ENCODE results near the gene GLIS1. TPM values are rescaled to one million over a fixed set of nuclear protein-coding genes. Genes with fewer than 3 reads are reported as not detected.

Gene GLIS1
- total and polyA plus RNA-seq, 2 donors: 0.42 to 2.0 TPM

DNA sequence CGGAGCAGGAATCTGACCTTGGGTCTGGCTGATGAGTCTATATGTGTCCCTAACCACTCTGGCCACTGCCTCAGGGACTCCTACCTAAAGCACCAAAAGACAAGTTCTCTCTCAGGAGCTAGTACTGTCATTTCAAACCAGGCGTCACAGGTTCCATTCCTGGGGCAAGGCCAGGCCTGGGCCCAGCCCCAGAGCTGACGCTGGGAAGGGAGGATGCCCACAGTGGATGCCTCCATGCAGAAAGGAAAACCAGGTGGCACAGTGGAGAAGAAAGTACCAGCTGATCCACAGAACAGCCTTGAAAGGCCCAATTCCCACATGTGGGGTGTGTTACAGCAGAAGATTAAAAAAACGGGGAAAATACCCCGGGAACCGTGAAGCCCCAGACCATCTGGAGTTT lies 202.4 kb downstream of the GLIS1 start:
- Histone ChIP-seq H3K36me3 (ENCODE audit: insufficient read depth) (no peaks in the 10 kb centered on the region), H3K27ac (ENCODE audit: low read depth) (no peak overlapping the region), H3K4me1 (ENCODE audit: insufficient read depth) (no peaks in the 10 kb centered on the region), H3K4me3 (ENCODE audit: low read depth, low read length) (no peak overlapping the region)
- WGBS: 84% methylated on average over 6 of the region's 6 CpGs
- DNase-seq (ENCODE audit: extremely low spot score): no peak

GRCh38 chr1:53535846-53536245 lies 203.1 kb downstream of the GLIS1 start:
- WGBS: 86% methylated on average over 7 of the region's 7 CpGs
- Histone ChIP-seq H3K27ac (ENCODE audit: low read depth) (no peak overlapping the region), H3K36me3 (ENCODE audit: insufficient read depth) (no peaks in the 10 kb centered on the region), H3K4me1 (ENCODE audit: insufficient read depth) (no peaks in the 10 kb centered on the region), H3K4me3 (ENCODE audit: low read depth, low read length) (no peak overlapping the region)
- no peak for DNase-seq (ENCODE audit: extremely low spot score)

- 95% methylated on average over 5 of the region's 5 CpGs for WGBS
Measured at GRCh38 chr1:53535226-53535625, 203.7 kb downstream of the GLIS1 start.

DNA sequence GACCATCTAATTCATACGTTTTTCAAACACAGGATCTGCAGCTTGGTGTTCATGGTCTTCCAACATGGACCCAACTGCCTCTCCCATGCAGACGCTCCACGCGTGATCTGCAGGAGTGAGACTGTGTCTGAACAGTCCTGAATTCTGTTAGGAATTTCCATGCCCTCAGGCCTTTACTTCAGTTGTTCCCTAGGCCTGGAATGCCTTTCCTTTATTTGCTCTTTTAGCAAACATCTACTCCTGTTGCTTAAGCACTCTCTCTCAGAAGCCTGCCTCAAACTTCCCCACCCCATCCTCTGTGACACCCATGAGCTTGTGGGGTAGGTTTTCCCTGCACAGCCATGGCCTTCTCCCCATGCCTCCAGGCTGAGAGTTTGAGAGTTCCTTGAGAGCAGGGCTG lies 206.1 kb downstream of the GLIS1 start:
- 87% methylated on average over 4 of the region's 4 CpGs for WGBS
- no peak for DNase-seq (ENCODE audit: extremely low spot score)
- Histone ChIP-seq H3K27ac (ENCODE audit: low read depth) (no peak overlapping the region), H3K4me1 (ENCODE audit: insufficient read depth) (no peaks in the 10 kb centered on the region), H3K4me3 (ENCODE audit: low read depth, low read length) (no peak overlapping the region), H3K36me3 (ENCODE audit: insufficient read depth) (no peaks in the 10 kb centered on the region)

More at GRCh38 chr1:53535226-53535625, 203.7 kb downstream of the GLIS1 start:
- Histone ChIP-seq H3K4me1 (ENCODE audit: insufficient read depth) (no peaks in the 10 kb centered on the region), H3K4me3 (ENCODE audit: low read depth, low read length) (no peak overlapping the region), H3K27ac (ENCODE audit: low read depth) (no peak overlapping the region), H3K36me3 (ENCODE audit: insufficient read depth) (no peaks in the 10 kb centered on the region)
- no peak for DNase-seq (ENCODE audit: extremely low spot score)

DNA sequence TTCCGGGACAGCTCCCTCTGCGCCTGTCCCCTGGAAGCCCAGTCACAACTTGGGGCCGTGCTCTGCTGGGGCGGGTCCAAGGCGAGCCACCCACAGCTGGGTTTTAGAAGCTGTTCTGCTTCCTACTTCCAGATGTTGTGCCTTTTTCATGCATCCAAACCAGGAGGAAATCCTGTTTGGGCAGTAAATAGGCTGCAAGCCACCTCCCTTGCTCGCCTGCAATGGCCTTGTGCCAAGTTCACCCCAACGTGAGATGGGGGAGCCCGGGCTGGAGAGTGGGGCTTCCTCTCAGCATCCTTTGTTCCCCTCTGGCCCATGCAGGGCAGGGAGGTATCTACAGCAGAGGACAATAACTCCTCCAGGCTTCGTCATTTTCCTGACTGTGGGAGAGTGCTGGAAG lies 206.6 kb downstream of the GLIS1 start:
- no peaks in the 10 kb centered on the region for H3K4me1 ChIP-seq (ENCODE audit: insufficient read depth)
- DNase-seq (ENCODE audit: extremely low spot score): no peak
- no peak overlapping the region for H3K4me3 ChIP-seq (ENCODE audit: low read depth, low read length)
- 75% methylated on average over 9 of the region's 9 CpGs for WGBS
- H3K36me3 ChIP-seq (ENCODE audit: insufficient read depth): no peaks in the 10 kb centered on the region
- H3K27ac ChIP-seq (ENCODE audit: low read depth): no peak overlapping the region

DNA sequence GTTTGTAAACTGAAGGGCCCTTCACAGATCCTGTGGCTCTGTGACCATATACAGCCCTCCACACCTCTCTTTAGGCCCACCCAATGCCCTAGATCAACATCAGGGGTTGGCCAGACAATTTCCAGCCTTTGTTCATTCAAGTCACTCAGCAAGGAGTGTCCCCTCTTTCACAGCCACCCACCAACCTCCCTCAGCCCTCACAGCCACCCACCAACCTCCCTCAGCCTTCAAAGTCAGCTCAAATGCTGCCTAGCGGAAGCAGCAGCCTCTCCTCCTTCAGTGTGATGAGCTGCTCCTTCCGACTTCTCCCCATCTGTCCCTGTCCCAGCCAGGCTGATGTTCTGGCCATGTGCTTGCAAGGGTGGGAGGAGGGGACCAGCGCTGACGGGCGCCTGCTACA lies 208.4 kb downstream of the GLIS1 start:
- no peaks in the 10 kb centered on the region for H3K36me3 ChIP-seq (ENCODE audit: insufficient read depth)
- 94% methylated on average over 5 of the region's 5 CpGs for WGBS
- H3K4me3 ChIP-seq (ENCODE audit: low read depth, low read length): no peak overlapping the region
- no peak overlapping the region for H3K27ac ChIP-seq (ENCODE audit: low read depth)
- DNase-seq (ENCODE audit: extremely low spot score): no peak
- no peaks in the 10 kb centered on the region for H3K4me1 ChIP-seq (ENCODE audit: insufficient read depth)

GRCh38 chr1:53529555-53529954 lies 209.4 kb downstream of the GLIS1 start:
- Histone ChIP-seq H3K4me3 (ENCODE audit: low read depth, low read length) (no peak overlapping the region), H3K27ac (ENCODE audit: low read depth) (no peak overlapping the region), H3K4me1 (ENCODE audit: insufficient read depth) (no peaks in the 10 kb centered on the region), H3K36me3 (ENCODE audit: insufficient read depth) (no peaks in the 10 kb centered on the region)
- no peak for DNase-seq (ENCODE audit: extremely low spot score)
- WGBS: 95% methylated on average over 14 of the region's 14 CpGs

GRCh38 chr1:53527368-53527767 lies 211.6 kb downstream of the GLIS1 start:
- Histone ChIP-seq H3K27ac (ENCODE audit: low read depth) (no peak overlapping the region), H3K4me1 (ENCODE audit: insufficient read depth) (no peaks in the 10 kb centered on the region), H3K4me3 (ENCODE audit: low read depth, low read length) (no peak overlapping the region), H3K36me3 (ENCODE audit: insufficient read depth) (no peaks in the 10 kb centered on the region)
- 94% methylated on average over 7 of the region's 7 CpGs for WGBS
- no peak for DNase-seq (ENCODE audit: extremely low spot score)

DNA sequence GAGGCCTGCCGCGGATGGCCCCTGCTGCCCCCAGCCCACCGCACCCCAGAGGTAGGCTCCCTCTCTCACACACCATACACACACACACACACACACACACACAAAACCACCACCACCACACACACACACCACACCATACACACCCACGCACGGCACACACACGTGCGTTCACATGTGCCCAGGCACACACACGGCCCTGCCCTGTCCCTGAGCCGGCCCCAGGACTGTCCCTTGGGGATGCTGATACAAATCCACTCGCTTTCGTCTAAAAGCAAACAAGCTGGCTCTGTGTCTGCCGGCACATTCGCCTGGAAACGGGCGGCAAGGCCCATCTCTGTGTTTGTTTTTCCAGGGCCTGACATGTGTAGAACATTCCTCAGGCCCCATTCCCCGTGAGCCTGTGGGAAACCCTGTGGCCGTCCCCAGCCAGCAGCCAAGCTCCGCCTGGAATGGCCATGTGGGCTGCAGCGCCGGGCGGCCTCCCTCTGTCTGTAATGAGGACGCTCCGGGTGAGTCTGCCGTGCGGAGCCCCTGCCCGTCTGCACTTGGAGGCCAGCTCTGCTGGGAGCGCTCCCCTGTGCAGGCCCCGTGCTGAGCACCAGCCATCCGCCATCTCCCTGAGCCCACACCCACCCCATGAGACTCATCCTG lies 212.4 kb downstream of the GLIS1 start:
- WGBS: 33% methylated on average over 29 of the region's 29 CpGs
- Histone ChIP-seq H3K4me1 (ENCODE audit: insufficient read depth) (no peaks in the 10 kb centered on the region), H3K27ac (ENCODE audit: low read depth) (no peak overlapping the region), H3K4me3 (ENCODE audit: low read depth, low read length) (no peak overlapping the region), H3K36me3 (ENCODE audit: insufficient read depth) (no peaks in the 10 kb centered on the region)
- peak; percentile 41 for DNase-seq (ENCODE audit: extremely low spot score)

DNA sequence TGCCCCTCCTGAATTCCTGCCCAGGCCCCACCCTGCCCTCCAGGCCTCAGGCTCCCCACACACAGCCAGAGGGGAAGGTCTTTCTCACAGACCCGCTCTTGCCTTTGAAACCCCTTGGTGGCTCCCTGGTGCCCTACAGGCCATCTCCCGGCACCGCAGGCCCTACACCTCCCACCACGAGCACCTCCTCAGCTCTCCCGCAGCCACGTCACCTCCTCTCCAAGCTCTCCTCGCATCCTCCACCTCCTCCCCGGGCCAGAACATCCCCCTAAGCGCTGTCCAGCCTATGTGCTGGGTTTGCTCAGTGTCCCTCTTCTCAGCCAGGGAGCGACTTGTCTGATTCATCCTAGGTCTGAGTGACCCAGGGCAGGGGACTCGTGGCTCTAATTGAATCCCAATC lies 213.4 kb downstream of the GLIS1 start:
- WGBS: 86% methylated on average over 11 of the region's 11 CpGs
- no peak for DNase-seq (ENCODE audit: extremely low spot score)
- Histone ChIP-seq H3K27ac (ENCODE audit: low read depth) (no peak overlapping the region), H3K4me1 (ENCODE audit: insufficient read depth) (no peaks in the 10 kb centered on the region), H3K36me3 (ENCODE audit: insufficient read depth) (no peaks in the 10 kb centered on the region), H3K4me3 (ENCODE audit: low read depth, low read length) (no peak overlapping the region)

DNA sequence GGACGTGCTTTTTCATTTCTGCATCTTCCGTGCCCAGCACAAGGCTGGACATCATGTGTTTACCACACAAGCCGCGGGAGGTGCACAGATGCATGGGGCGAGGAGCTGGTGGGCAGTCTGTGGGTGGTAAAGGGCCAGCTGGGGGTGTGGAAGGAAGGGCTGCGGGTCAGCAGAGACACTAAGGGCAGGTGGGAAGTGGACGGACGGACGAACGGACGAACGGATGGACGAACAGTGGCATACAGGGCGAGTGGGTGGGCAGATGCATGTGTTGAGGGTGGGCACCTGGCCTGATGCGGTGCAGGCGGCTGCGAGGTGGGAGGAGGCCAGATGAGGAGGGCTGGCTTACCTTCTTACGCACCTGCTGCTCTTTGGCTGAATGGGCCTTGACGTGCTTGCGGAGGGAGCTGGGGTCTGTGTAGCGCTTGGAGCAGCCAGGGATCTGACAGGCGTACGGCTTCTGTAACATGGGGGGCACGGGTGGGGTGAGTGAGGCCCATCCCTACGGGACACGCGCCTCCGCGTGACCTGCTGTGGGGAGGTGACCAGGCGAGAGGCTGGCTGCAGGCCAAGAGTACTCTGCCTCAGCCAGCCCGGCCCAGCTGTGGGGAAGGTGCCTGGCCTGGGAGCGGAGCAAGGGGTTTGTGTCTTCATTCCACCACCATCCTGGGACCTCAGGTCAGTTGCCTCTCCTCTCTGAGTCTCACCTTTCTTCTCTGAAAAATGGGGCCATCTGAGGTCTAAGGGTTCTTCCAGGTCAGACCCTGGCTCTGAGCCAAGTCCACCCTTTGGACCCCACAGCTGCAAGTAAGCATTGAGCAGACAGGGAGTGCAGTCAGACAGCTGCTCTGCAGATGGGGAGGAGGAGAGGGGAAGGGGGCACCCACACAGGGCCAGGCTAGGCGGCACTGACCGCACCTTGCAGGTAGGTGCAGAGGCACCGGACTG lies 214.3 kb downstream of the GLIS1 start:
- Histone ChIP-seq H3K4me3 (ENCODE audit: low read depth, low read length) (no peak overlapping the region), H3K27ac (ENCODE audit: low read depth) (no peak overlapping the region), H3K36me3 (ENCODE audit: insufficient read depth) (no peaks in the 10 kb centered on the region), H3K4me1 (ENCODE audit: insufficient read depth) (no peaks in the 10 kb centered on the region)
- WGBS: 70% methylated on average over 35 of the region's 35 CpGs
- DNase-seq (ENCODE audit: extremely low spot score): no peak

DNA sequence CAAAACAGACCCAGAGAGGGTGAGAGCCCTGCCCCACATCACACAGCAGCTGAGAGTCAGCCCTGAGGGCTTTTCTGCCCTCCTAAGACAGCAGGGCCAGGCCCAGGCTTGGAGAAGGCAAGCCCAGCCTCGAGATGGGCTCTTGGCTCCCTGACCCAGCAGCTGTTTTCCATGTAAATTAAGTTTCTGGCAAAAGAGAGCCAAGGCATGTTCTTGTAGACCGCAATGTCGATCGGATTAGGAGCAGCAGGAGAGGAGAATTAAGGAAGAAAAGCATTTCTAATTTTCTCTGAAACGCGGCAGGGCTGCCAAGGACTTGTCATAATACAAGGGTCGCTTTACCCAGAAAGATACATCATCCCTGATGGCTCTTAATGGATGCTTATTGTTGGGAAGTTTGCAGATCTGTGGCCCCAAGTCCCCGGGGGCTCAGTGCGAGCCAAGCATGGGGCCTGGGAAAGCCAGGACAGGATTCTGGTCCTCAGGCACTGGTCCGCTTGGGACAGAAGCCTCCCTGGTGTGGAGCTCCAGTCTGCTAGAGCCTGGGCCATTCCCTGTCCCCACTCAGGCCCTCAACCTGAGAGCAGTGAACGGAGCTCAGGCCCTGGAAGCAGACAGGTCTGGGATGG lies 216.9 kb downstream of the GLIS1 start:
- H3K27ac ChIP-seq (ENCODE audit: low read depth): no peak overlapping the region
- no peaks in the 10 kb centered on the region for H3K36me3 ChIP-seq (ENCODE audit: insufficient read depth)
- no peak for DNase-seq (ENCODE audit: extremely low spot score)
- 60% methylated on average over 11 of the region's 11 CpGs for WGBS
- no peak overlapping the region for H3K4me3 ChIP-seq (ENCODE audit: low read depth, low read length)
- H3K4me1 ChIP-seq (ENCODE audit: insufficient read depth): no peaks in the 10 kb centered on the region

- no peak for DNase-seq (ENCODE audit: extremely low spot score)
- no peak overlapping the region for H3K4me3 ChIP-seq (ENCODE audit: low read depth, low read length)
- H3K4me1 ChIP-seq (ENCODE audit: insufficient read depth): no peaks in the 10 kb centered on the region
- H3K36me3 ChIP-seq (ENCODE audit: insufficient read depth): no peaks in the 10 kb centered on the region
- no peak overlapping the region for H3K27ac ChIP-seq (ENCODE audit: low read depth)
- 96% methylated on average over 13 of the region's 13 CpGs for WGBS
Measured at GRCh38 chr1:53520481-53520880, 218.5 kb downstream of the GLIS1 start.

- WGBS: 54% methylated on average over 8 of the region's 8 CpGs
- Histone ChIP-seq H3K4me1 (ENCODE audit: insufficient read depth) (no peaks in the 10 kb centered on the region), H3K27ac (ENCODE audit: low read depth) (no peak overlapping the region), H3K36me3 (ENCODE audit: insufficient read depth) (no peaks in the 10 kb centered on the region), H3K4me3 (ENCODE audit: low read depth, low read length) (no peak overlapping the region)
- DNase-seq (ENCODE audit: extremely low spot score): no peak
Measured at GRCh38 chr1:53519421-53519820, 219.5 kb downstream of the GLIS1 start.
